Testis (tissue), 3 donors: ENCODE data around the gene KDM4C. TPM values are rescaled to one million over a fixed set of nuclear protein-coding genes. Genes with fewer than 3 reads are reported as not detected.

Source experiments
- DNase-seq: peaks from one replicate; pipeline ENCODE4 v3.0.0-alpha.2; 2019
- H3K27ac ChIP-seq, 2 donors: fragments of 200-600 bp; sonication (generic); one replicate each; pipeline ENCODE4 v1.5.1; 2019
- H3K27me3 ChIP-seq: fragments of 200-600 bp; sonication (generic); one replicate; pipeline ENCODE4 v1.5.1; 2019
- H3K36me3 ChIP-seq: fragments of 200-600 bp; sonication (generic); one replicate; pipeline ENCODE4 v1.5.1; 2017; ENCODE audit warnings: low read depth; ENCODE audit errors: missing control alignments
- H3K4me1 ChIP-seq: fragments of 200-600 bp; sonication (generic); one replicate; pipeline ENCODE4 v1.5.1; 2019
- H3K4me3 ChIP-seq, 2 donors: fragments of 200-600 bp; sonication (generic); one replicate each; pipeline ENCODE4 v1.5.1; 2017 to 2019
- H3K9me3 ChIP-seq: fragments of 200-600 bp; sonication (generic); one replicate; pipeline ENCODE4 v1.5.1; 2017
- CTCF ChIP-seq, 3 experiments: fragments of 450-650 bp in 2 of 3; fragments of 200-600 bp in 1 of 3; sonication (generic) in 1 of 3; IDR thresholded peaks; one replicate each; pipeline ENCODE4 v1.5.1; 2016 to 2019; ENCODE audit warnings: antibody characterized with exemption in 3 of 3, mild to moderate bottlenecking in 2 of 3, moderate library complexity in 1 of 3
- POLR2A ChIP-seq: fragments of 450-650 bp; IDR thresholded peaks from one replicate; pipeline ENCODE4 v1.6.1; 2017; ENCODE audit warnings: antibody characterized with exemption, mild to moderate bottlenecking, moderate library complexity
- WGBS, 2 donors: methylation state at CpG; one replicate each; pipeline ENCODE4 v1.1.5; 2018; 5-methylcytosine and 5-hydroxymethylcytosine counted together
- intact Hi-C: fragments of 100-400 bp; cut with DNase I; formaldehyde crosslinking; loops from one replicate; pipeline ENCODE4 v1.15.1; 2023; ENCODE audit warnings: low total_unique reads
- polyA plus RNA-seq: library from polyadenylated mRNA; stranded (reverse); fragments of 350-450 nt; fragmentation: Illumina TruSeq; extraction: RNeasy Lipid Tissue Mini Kit (QIAGEN cat#74804); gene quantifications from one replicate; pipeline ENCODE4 v1.2.3, GENCODE V29; 2014; ENCODE audit warnings: low read depth, low replicate concordance; ENCODE audit not compliant: insufficient read depth
- total RNA-seq, 2 donors: library from RNA; depleted of rRNA; stranded (reverse); fragments of >200 nt; gene quantifications; one replicate each; pipeline ENCODE4 v1.2.3, GENCODE V29; 2016

The KDM4C gene
- total and polyA plus RNA-seq, 3 donors from 2014 or later = 16.7 to 58.8 (median 48.8) TPM

- Histone ChIP-seq H3K9me3 (no peaks in the 10 kb centered on the region), H3K27me3 (no peaks in the 10 kb centered on the region), H3K4me1 (no peaks in the 10 kb centered on the region), H3K36me3 (no peaks in the 10 kb centered on the region), H3K4me3 (no peak overlapping the region), H3K27ac (no peak overlapping the region)
- 86 to 87% methylated on average over 5 of the region's 5 CpGs for WGBS, 2 donors
- intact Hi-C loops = no loop called here
- no peak for DNase-seq
- no peak for TF ChIP-seq POLR2A
- TF ChIP-seq CTCF (IDR thresholded peaks at IDR 0.05) = no peak
Measured at GRCh38 chr9:7201196-7201595, 443.4 kb downstream of the KDM4C start.

GRCh38 chr9:7205806-7206205, 448.0 kb downstream of the KDM4C start:
- intact Hi-C loops = no loop called here
- no peaks in the 10 kb centered on the region for H3K36me3 ChIP-seq
- DNase-seq = no peak
- 89 to 93% methylated on average over 4 of the region's 4 CpGs for WGBS, 2 donors
- H3K9me3 ChIP-seq = no peaks in the 10 kb centered on the region
- no peaks in the 10 kb centered on the region for H3K27me3 ChIP-seq
- TF ChIP-seq POLR2A = no peak
- TF ChIP-seq CTCF (IDR thresholded peaks at IDR 0.05) = no peak
- no peaks in the 10 kb centered on the region for H3K4me1 ChIP-seq
- H3K27ac ChIP-seq = no peak overlapping the region
- no peak overlapping the region for H3K4me3 ChIP-seq

GRCh38 chr9:7206221-7206758, 448.5 kb downstream of the KDM4C start:
- Histone ChIP-seq H3K4me3 (no peak overlapping the region), H3K9me3 (no peaks in the 10 kb centered on the region), H3K27ac (no peak overlapping the region), H3K4me1 (no peaks in the 10 kb centered on the region), H3K36me3 (no peaks in the 10 kb centered on the region), H3K27me3 (no peaks in the 10 kb centered on the region)
- TF ChIP-seq POLR2A (no peak), CTCF (IDR thresholded peaks at IDR 0.05) (no peak)
- no peak for DNase-seq
- intact Hi-C loops = no loop called here
- 83 to 93% methylated on average over 5 to 6 of the region's 6 CpGs for WGBS, 2 donors

GRCh38 chr9:7209016-7209715, 451.4 kb downstream of the KDM4C start:
- DNase-seq = no peak
- WGBS, 2 donors = 88% methylated on average over 15 of the region's 15 CpGs
- H3K4me1 ChIP-seq = no peaks in the 10 kb centered on the region
- H3K27me3 ChIP-seq = no peaks in the 10 kb centered on the region
- no peaks in the 10 kb centered on the region for H3K9me3 ChIP-seq
- intact Hi-C loops = no loop called here
- H3K27ac ChIP-seq = no peak overlapping the region
- no peaks in the 10 kb centered on the region for H3K36me3 ChIP-seq
- no peak overlapping the region for H3K4me3 ChIP-seq
- no peak for TF ChIP-seq CTCF (IDR thresholded peaks at IDR 0.05)

GRCh38 chr9:7209990-7210389, 452.2 kb downstream of the KDM4C start:
- no peak overlapping the region for H3K27ac ChIP-seq
- H3K4me1 ChIP-seq = no peaks in the 10 kb centered on the region
- H3K4me3 ChIP-seq = no peak overlapping the region
- intact Hi-C loops = no loop called here
- no peak for TF ChIP-seq POLR2A
- no peak for TF ChIP-seq CTCF (IDR thresholded peaks at IDR 0.05)
- H3K9me3 ChIP-seq = no peaks in the 10 kb centered on the region
- WGBS, 2 donors = 74 to 81% methylated on average over 3 of the region's 3 CpGs
- H3K27me3 ChIP-seq = no peaks in the 10 kb centered on the region
- no peaks in the 10 kb centered on the region for H3K36me3 ChIP-seq
- no peak for DNase-seq
